ENCODE results near the gene CALML5.

CALML5 gene

DNA sequence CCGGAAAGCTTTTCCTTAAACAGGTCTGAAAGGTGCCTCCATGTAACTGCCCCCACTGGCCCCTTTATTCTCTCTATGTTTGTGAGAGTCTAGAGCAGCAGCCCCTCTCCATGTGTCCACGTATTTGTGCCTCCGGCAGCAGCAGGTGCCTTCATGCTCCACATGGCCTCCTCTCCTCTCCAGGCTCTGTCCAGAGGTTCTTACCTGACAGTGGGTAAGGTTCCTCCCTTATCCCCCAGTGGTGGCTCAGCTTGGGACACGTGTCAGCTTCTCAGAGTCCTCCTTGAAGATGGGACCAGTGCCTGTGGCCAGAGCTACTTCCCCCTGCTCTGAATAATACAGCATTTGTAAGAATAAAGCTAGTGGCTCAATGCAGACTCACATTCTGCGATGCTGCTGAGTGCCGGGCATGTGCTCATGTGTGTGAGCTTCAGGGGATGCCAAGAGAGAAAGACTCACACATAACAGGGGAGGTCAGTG lies 33.3 kb upstream of the CALML5 start:
- DNase-seq = no peak

DNA sequence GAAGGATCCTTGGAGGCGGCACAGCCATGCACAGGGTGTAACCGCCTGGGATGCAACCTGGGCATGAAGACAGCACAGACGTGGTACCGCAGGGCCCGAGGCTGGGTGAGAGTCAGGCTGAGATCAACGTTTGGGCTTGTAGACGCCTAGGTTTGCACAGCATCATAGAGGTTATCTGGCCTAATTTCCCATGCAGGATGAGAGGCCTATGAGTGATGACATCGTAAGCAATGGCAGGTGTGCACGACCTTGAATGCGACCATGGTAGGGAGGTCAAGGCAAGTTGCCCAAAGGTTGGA lies 32.9 kb upstream of the CALML5 start:
- no peak for DNase-seq

DNA sequence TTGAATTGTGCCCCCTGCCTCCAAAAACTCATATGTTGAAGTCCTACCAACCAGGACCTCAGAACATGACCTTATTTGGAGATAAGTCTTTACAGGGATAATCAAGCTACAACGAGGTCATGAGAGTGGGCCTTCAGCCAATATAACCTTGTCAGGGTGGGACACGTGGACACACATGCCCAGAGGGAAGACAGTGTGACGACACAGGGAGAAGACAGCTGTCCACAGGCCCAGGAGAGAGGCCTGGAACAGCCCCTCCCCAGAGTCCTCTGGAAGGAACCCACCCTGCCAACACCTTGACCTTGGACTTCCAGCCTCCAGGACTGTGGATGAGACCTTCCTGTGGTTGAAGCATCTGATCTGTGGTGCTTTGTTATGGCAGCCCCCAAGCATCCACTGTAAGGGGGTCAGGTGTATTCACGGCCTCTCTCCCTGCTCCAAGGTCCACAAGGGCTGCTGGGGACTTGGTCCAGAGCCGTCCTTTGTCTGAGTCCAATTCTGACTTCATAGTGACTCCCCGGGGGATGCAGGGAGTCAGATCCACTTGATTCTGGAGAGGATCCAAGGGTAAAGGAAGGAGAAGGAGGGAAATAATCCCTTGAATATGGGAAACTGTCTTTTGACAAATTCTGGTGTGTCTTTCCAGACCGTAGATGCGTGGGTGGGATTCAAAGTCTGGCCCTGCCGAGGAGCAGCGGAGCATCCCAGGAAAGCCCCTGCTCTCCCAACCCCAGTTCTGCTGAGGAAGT lies 32.4 kb upstream of the CALML5 start:
- no peak for DNase-seq

DNA sequence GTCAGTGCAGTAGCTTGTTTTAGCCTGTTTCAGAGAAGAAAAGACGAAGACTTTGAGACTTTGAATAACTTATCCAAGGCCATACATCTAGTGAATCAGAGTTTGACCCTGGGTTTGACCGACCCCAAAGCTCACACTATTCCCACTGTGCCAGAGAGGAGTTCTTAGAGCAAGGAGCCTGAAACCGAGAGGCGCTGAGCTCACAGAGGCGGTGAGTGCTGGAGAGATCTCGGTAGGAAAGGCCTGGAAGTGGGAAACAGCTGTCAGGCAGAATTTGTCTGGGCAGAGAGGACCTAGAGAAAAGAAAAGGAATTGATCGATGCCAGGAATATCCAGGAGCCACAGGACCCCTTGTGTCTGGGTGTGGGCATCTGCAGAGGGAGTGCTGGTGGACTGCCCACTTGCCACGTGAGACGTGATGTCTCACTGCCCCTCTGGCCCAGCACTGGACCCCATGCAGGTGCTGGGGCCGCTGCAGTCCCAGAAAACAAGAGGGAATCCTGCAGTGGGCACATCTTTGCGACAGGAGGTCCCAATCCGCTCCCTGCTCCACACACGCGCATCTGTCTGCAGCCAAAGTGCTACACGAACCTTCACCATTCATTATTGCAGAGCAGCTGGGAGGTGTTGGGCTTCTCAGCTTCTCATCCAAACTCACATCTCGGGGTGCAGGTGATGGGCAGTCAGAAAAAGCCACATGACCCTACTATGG lies 31.6 kb upstream of the CALML5 start:
- no peak for DNase-seq

DNA sequence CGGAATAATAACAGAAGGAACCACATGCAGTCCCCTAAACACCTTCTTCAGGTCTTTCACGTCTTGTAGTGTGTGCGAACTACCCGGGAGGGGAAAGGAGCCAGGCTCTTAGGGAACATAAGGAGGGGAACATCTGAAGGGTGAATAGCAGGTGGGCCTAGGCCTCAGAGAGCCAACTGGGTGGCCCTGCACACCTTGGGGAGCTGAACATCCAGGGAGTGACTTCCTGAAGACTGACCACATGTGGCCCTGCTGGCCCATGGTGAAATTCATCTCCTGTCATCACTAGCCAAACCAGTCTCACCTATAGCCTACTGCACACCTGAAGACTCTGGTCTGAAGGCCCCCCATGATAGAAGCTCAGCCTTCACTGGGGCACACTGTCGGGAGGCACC lies 31.0 kb upstream of the CALML5 start:
- DNase-seq = no peak

DNA sequence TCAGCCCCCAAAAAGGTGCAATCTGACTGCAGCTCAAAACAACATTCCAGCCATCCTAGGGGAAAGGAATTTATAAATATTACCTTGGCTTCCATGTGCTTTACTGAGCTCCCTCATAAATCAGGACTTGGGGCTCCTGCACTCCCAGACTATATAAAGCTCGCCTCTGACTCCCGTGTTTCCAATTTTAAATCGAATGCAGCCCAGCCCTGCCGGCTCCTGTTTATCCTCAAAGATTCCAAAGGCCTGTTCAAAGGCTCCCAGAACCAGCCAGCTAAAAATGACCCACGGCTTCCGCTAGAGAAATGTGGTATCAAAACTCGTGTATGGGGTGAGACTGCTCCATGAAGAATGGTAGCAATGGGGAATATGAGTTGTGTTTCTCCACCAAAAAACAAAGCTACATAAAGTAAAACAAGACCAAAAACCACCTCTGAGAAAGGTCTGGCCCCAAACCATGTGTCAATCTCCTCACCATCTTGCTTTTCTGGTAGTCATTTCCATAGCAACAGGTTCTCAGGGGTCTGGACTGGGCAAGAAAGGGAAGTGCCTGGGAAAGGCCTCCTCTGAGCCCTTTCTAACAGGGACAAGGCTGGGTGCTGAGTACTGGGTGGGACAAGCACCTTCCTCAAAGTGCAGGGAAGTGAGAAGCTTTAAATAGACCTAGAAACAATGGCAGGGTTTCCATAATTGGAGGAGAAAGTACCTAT lies 30.5 kb upstream of the CALML5 start:
- no peak for DNase-seq

DNA sequence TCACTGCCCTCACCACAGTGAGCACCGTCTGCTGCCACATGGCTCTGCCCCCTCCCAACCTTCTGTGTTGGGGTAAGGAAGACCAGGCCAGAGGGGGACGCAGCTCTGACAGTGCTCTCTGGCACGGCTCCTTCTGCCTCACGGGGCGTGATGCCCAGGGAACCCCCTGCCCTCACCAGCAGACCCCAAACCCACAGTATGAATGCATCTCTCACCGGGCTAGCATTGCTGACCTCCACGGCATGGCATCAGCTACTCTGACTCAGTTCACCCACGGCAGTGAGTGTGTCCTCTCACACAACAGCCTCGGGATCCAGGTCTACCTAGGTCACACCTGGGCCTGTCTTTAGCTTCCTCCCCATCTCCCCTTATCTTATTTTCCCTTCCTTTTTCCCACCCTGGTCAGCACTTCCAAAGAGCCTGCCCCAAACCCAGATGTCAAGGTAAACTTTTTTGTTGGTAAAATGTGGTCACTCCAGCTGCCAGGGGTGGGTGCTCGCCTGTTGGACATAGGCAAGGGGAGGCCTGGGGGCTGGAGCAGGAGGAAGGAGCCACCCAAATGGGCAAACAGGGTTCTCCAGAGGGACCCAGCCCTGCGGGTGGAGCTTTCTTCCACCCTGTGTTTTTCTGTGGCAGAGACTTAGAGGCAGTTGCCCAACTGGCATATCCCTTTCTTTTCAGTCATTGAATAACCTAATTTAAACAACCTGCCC lies 29.8 kb upstream of the CALML5 start:
- no peak for DNase-seq

DNA sequence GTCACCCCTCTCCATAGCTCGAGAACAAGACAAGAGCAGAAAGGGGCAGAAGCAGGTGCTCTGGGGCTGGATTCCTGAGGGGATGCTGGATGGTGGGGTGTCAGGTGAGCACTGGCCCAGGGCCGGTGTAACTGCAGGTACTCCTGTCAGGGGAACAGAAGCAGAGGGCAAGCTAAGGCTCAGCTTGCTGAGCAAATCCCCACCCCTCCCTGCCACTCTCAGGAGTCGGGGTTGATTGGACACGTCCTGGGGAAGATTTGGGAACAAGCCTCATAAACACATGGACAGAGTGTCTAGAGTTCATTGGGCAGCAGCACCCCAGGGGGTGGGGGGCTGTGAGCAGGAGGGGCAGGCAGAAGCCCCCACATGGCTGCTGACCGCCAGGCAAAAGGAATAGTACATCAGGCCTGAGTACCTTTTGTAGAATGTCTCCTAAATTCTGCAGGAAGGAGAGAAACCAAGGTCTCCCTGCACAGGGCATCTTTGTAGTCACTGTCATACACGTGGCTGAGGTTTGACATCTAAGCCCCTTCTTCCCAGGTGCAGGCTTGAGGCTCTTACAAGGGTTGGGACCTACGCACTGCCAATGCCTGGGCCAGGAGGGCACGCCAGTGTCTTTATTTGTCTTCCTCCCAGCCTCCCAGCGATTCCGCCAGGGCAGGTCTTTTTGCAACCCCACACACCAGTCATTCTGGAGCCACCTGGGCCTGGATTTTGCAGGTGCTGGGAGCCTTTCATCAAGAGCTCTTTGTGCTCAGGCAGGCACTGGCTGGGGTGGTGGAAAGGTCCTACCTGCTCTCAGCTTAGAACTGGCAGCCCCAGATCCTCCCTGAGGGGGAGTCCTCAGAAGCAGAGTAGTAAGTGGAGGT lies 28.2 kb upstream of the CALML5 start:
- no peak for DNase-seq

DNA sequence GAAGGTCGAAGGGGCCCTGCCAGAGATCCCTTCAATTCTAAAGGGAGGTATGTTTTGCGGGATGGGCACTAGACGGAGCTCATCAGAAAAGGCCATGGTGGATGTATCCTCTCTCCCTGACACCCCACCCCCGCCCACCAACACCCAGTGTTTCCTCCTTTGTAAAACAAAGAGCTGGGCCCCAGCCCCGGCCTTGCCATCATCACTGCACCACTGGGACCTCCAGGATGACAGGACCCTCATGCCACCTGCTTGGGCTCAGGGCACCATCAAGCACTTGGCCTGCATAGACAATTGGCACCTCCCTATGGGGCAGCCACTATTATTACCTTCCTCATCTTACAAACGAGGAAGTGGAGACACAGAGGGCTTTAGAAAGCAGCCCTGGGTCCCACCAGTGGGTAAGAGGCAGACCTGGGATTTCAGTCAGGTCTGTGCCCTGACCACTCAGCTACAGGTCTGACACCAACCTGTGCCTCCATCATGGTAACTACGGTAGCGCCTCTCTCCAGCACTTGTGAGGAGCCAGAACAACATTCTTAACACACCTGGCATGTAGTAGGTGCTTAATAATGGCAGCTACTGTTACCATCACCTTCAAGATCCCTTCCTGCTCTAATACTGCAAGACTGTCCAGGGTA lies 27.4 kb upstream of the CALML5 start:
- no peak for DNase-seq

DNA sequence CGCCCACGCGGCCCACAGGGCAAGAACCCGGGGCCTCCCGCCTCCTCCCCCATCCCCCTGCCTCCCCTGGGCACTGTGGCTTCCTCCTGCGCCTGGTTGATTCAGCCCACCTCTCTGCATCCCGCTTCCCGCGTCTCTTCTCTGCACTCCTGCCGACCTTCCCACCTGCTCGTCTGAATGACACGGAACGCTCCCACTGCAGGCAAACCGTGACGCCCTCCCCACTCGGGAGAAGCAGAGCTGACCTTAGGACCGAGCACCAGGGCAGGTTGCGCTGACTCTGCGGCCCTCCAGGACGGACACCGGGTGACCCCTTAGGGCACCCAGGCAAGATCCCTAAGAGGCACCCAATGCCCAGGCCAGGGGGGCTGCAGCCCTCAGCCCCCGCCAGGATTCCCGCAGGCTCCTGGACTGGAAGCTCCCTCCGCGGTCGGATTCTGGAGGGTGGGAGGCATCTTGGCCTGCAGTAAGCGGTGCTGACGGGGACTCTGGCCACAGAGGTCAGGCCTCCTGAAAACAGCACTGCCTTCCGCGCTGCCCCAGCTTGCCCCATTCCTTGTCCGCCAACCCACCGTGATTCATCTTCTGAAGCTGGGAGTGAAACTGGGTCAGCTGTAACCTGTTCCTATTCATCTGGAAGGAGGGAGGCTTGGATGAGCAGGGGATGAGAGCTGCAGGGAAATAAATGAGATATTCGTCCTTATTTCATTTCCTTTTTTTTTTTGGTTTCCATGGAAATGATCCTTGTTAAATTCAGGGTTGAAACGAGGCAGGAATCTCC lies 26.4 kb upstream of the CALML5 start:
- no peak for DNase-seq

DNA sequence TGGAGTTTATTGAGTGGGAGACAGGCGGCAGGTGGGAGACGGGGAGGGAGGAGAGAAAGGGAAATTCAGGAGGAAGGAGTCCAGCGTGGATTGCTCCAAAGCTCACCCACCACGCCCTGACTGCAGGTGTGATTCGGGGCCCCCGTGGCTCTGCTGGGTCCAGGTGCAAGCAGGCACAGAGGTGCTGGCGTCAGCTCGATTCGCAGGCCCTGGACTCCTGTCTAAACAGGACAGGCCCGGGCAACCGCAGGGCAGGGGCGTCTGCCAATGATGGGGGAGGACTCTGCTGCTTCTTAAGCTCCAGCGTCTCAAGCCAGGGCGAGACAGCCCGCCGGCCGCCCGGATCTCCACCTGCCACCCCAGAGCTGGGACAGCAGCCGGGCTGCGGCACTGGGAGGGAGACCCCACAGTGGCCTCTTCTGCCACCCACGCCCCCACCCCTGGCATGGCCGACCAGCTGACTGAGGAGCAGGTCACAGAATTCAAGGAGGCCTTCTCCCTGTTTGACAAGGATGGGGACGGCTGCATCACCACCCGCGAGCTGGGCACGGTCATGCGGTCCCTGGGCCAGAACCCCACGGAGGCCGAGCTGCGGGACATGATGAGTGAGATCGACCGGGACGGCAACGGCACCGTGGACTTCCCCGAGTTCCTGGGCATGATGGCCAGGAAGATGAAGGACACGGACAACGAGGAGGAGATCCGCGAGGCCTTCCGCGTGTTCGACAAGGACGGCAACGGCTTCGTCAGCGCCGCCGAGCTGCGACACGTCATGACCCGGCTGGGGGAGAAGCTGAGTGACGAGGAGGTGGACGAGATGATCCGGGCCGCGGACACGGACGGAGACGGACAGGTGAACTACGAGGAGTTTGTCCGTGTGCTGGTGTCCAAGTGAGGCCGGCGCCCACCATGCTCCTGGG lies 25.5 kb upstream of the CALML5 start, which contains the start of gene CALML3:
CALML3 (plus strand) TSS at position 321 of the 920 bp plus-strand sequence; CDS start at position 446, 125 bp downstream.
- DNase-seq = no peak

DNA sequence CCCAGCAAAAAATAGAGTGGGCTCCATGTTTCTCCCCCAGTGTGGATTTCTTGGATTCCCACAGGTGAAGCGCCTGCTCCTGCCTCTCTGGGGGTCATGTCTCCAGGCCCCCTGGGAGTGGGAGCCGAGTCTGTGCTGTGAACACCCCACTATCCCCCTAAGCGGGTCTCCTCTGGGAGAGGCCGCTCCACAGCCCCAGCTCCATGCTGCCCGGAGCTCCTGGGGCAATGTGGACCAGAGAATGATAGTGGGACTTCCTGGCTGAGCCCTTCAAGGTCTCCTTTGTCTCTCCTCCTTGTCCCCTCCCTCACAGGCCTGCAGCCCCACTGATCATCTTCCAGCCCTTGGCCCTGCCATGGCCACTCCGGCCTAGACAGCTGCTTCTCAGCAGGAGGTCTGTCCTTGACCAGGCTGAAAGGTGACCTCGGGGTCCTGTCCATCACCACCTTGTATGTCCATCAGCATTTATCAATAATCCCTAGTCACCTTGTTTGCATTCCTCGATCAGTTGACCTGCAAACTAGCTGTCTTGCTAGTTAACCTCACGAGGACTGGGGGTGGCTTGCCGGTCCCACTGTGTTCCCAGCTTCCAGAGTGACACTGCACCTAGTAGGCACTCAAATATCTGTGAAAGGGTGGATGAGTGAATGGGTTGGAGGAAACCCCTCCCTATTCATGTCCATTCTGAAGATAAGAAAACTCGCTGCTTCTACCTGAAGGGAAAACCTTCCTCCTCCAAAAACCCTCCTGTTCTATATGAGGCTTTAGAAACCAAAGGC lies 24.6 kb upstream of the CALML5 start:
- no peak for DNase-seq

DNA sequence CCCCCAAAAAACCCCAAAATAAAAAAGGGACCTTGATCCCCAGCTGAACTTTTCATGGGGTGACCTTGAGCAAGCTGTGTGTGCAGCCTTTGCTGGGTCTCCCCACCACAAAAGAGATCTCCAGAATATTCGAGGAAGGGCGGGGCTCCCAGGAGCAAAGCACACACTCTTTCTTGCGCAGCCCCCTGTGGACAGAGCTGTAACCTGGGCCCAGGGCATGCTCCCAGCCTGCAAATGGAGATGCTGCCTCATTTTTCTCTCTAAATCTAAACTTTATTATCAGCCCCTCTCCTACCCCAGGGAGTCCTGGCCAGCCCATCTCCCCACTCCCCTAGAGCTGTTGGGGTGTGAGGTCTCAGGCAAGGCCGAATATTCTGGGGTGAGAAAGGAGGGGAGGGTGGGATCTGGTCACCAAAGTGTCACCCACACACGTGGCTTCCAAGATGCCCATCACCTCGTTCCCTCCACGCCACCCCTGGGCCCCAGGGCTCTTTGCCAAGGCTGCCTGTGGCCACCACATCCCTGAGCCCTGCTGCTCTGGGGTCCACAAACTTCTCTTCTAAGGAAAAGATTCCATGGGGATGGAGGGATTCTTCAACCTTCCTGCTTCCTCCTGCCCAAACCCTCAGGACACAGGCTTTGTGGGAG lies 23.7 kb upstream of the CALML5 start:
- DNase-seq = no peak

DNA sequence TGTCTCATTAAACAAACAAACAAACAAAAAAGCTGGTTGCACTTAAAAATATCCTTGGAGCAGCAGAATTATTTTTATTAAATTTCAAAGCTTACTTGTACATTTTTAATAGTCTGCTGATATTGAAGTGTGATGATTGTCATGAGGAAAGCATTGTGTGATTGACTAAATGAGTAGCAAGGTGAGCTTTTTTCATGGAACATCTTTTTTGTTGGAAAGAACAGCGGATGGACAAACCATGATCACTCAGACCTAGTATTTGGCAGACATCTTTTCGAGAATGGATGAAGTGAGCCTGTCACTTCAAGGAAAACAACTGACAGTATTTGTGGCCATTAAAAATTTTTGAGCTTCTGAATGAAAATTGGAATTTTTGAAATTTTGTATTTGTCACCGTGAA lies 19.7 kb upstream of the CALML5 start:
- DNase-seq = no peak

DNA sequence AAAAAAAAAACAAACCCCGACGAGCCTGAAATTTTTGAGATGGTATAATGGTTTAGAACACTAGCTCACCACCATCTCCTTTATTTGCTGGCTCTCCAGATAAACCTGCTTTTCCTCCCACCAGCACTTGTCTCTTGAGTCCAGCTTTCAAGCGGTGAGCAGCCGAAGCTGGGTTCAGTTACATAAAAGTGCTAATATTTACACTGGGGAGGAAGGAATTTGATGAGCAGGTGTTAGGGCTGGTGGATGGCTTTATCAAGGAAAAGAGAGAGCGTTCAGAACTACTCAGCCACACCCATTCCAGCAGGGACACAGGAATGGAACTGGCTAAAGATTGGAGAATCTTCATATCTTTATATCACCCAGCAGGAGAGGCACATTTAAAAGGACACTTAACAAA lies 18.8 kb upstream of the CALML5 start:
- no peak for DNase-seq

DNA sequence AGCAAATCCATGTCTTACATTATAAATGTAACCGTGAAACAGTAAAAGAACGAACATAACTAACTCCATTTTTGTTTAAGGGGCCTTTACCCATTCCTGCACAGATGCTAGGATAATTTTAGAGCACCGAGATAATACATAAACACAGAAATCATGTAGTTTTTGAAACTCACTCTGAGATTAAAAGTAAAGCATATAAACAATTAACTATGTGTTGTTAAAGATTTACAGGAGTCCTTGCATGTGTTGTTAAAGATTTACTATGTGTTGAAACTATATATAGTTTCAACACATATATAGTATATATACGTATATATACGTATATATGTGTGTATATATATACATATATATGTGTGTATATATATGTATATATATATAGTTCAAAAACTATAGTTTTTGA lies 18.2 kb upstream of the CALML5 start:
- no peak for DNase-seq

DNA sequence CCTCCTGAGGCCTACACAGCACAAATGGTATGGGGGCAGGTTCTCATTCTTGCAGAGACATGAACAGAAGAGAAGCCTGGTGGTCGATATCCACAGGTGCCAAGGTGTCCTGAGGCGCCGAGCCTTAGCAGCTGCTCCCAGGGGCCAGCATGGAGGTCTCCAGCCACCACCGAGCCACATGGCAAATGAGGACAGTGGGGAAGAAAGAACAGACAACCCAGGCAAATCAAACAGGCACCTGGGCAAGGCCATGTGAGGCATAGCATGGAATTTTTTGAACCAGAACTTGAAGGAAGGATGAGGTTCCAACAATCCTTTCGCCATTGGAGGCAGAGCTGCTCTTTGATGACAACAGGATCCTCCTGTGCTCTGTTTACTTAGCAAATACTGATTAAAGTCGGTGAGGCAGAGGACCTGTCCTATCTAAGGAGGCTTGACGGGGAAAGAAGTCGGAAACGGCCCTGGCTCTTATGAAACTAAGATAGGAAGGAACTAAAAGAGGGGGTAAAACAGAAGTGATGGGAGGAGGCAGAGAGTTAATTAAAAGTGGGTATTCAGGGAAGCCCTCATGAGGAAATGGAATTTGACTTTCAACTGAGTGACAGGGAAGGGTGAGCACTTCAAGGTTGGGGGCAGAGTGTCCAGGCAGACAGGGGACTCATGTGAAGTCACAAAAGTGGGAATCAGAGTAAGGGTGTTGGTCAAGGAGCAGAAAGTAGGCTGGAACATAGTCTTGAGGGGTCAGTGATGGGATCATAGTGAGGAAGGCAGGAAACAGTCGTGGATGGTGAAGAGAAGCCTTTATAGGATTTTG lies 16.8 kb upstream of the CALML5 start:
- no peak for DNase-seq
